ENCODE data around the gene CARD6. TPM values are rescaled to one million over a fixed set of nuclear protein-coding genes. Genes with fewer than 3 reads are reported as not detected.
A peak's percentile ranks its signal among the peaks of the same experiment; 100 is the strongest.

CARD6 gene
- total and polyA plus RNA-seq, 9 of the 15 experiments (the other 6 are each of a cell fraction or from before 2014, with no cell fraction given), result 3.5 to 8.3 (median 5.9) TPM

- peak in 1 of 2 experiments; percentile 57; a peak in 1 of 4 replicates for TF ChIP-seq ZNF639 (CRISPR knock-in tag; conservative IDR thresholded peaks at IDR 0.05 in 1 of 2, IDR thresholded peaks at IDR 0.05 in 1 of 2)
- TF ChIP-seq ZFX (CRISPR knock-in tag; IDR thresholded peaks at IDR 0.05), result peak; percentile 52
- 0 out of 2 replicates have a peak, but pooled peaks have one; percentile 18 for TF ChIP-seq XRCC5 (IDR thresholded peaks at IDR 0.05; ENCODE audit: low read depth, low read length)
- peak; percentile 58; the same call in 1 of the 2 replicates for TF ChIP-seq ZNF512 (tag; IDR thresholded peaks at IDR 0.05)
- TF ChIP-seq ZBTB17 (CRISPR knock-in tag; IDR thresholded peaks at IDR 0.05), result no peak
- no peak for TF ChIP-seq ZNF77 (CRISPR knock-in tag; IDR thresholded peaks at IDR 0.05)
- TF ChIP-seq HDAC2 (IDR thresholded peaks at IDR 0.05), result 0 out of 2 replicates have a peak, but pooled peaks have one; percentile 63
- peak; percentile 34 to 61; a peak in 2 of 4 replicates for TF ChIP-seq CSDE1 (IDR thresholded peaks at IDR 0.05)
- no peak for TF ChIP-seq ZNF431 (CRISPR knock-in tag; IDR thresholded peaks at IDR 0.05)
- peak; percentile 99 for TF ChIP-seq LEF1 (IDR thresholded peaks at IDR 0.05)
- TF ChIP-seq GATA2 (CRISPR knock-in tag; IDR thresholded peaks at IDR 0.05), result peak; percentile 84
- peak; percentile 77 for TF ChIP-seq MBD2 (IDR thresholded peaks at IDR 0.05; ENCODE audit: borderline replicate concordance, low read depth)
- no peak for TF ChIP-seq IFI16 (CRISPR knock-in tag; IDR thresholded peaks at IDR 0.05)
- TF ChIP-seq HMBOX1 (IDR thresholded peaks at IDR 0.05), result peak; percentile 94
- TF ChIP-seq RFX1 (IDR thresholded peaks at IDR 0.05), result 0 out of 2 replicates have a peak, but pooled peaks have one; percentile 9
- peak; percentile 60; the same call in 1 of the 2 replicates for TF ChIP-seq MAFK (IDR thresholded peaks at IDR 0.05; ENCODE audit: low read length)
- peak; percentile 93 for TF ChIP-seq ARID3A (IDR thresholded peaks at IDR 0.05; ENCODE audit: borderline replicate concordance, low read depth, low read length)
- TF ChIP-seq ZNF23 (CRISPR knock-in tag; IDR thresholded peaks at IDR 0.05), result 0 out of 2 replicates have a peak, but pooled peaks have one; percentile 52
- peak; percentile 71; the same call in 1 of the 2 replicates for TF ChIP-seq BACH1 (tag; IDR thresholded peaks at IDR 0.05)
- TF ChIP-seq HDAC1 (IDR thresholded peaks at IDR 0.05), result peak; percentile 68 to 79; a peak in 3 of 4 replicates
- peak in 1 of 2 experiments; percentile 48 for TF ChIP-seq KDM1A (IDR thresholded peaks at IDR 0.05)
These were observed 39.2 kb upstream of the CARD6 start (continued) for GRCh38 chr5:40801771-40802562.
